Osteocyte (in vitro differentiated cells): ENCODE results near the gene EGF. TPM values are rescaled to one million over a fixed set of nuclear protein-coding genes. Genes with fewer than 3 reads are reported as not detected.

Source experiments
- DNase-seq: peaks from one replicate; pipeline ENCODE4 v3.0.0; 2021; ENCODE audit warnings: mixed read lengths; ENCODE audit not compliant: unreplicated experiment; ENCODE audit errors: extremely low spot score
- H3K27ac Mint-ChIP-seq: one replicate; pipeline ENCODE4 v1.8.0; 2021; ENCODE audit warnings: mild to moderate bottlenecking, mixed read lengths; ENCODE audit not compliant: unreplicated experiment
- H3K27me3 Mint-ChIP-seq: one replicate; pipeline ENCODE4 v1.8.0; 2021; ENCODE audit warnings: mixed read lengths; ENCODE audit not compliant: unreplicated experiment
- H3K36me3 Mint-ChIP-seq: one replicate; pipeline ENCODE4 v1.8.0; 2021; ENCODE audit warnings: mixed read lengths; ENCODE audit not compliant: unreplicated experiment
- H3K4me1 Mint-ChIP-seq: one replicate; pipeline ENCODE4 v1.8.0; 2021; ENCODE audit warnings: mixed read lengths; ENCODE audit not compliant: unreplicated experiment
- H3K4me3 Mint-ChIP-seq: one replicate; pipeline ENCODE4 v1.8.0; 2021; ENCODE audit warnings: mild to moderate bottlenecking, moderate library complexity, mixed read lengths; ENCODE audit not compliant: unreplicated experiment
- H3K9me3 Mint-ChIP-seq: one replicate; pipeline ENCODE4 v1.8.0; 2021; ENCODE audit warnings: mixed read lengths; ENCODE audit not compliant: unreplicated experiment
- CTCF ChIP-seq: fragments of 200-600 bp; sonication (generic); IDR thresholded peaks from 2 replicates; pipeline ENCODE4 v1.5.0; 2021; ENCODE audit warnings: antibody characterized with exemption, mild to moderate bottlenecking, moderate library complexity
- total RNA-seq: library from RNA; stranded (reverse); gene quantifications from 2 replicates; pipeline ENCODE4 v1.2.1, GENCODE V29; 2021

The EGF gene
- total RNA-seq, 1 donor from 2014 or later, result not detected

GRCh38 chr4:109966891-109967481, 54.3 kb downstream of the EGF start:
- no peak for TF ChIP-seq CTCF
- Mint-ChIP-seq H3K27ac (no peak overlapping the region), H3K4me1 (no peaks in the 10 kb centered on the region), H3K36me3 (no peaks in the 10 kb centered on the region), H3K4me3 (no peak overlapping the region), H3K9me3 (no peaks in the 10 kb centered on the region), H3K27me3 (peaks cover 12% of the 10 kb centered on the region)
- DNase-seq, result no peak

- Mint-ChIP-seq H3K36me3 (no peaks in the 10 kb centered on the region), H3K4me3 (no peak overlapping the region), H3K27ac (no peak overlapping the region), H3K4me1 (no peaks in the 10 kb centered on the region), H3K9me3 (no peaks in the 10 kb centered on the region), H3K27me3 (peaks cover 7% of the 10 kb centered on the region)
- no peak for TF ChIP-seq CTCF
- no peak for DNase-seq
Measured at GRCh38 chr4:109967798-109968520, 55.3 kb downstream of the EGF start.

GRCh38 chr4:109969087-109969486, 56.4 kb downstream of the EGF start:
- Mint-ChIP-seq H3K36me3 (no peaks in the 10 kb centered on the region), H3K4me3 (no peak overlapping the region), H3K4me1 (no peaks in the 10 kb centered on the region), H3K27me3 (peaks cover 5% of the 10 kb centered on the region), H3K9me3 (no peaks in the 10 kb centered on the region), H3K27ac (no peak overlapping the region)
- DNase-seq, result no peak
- no peak for TF ChIP-seq CTCF

GRCh38 chr4:109969919-109970318, 57.2 kb downstream of the EGF start:
- peaks cover 5% of the 10 kb centered on the region for H3K27me3 Mint-ChIP-seq
- H3K27ac Mint-ChIP-seq, result no peak overlapping the region
- TF ChIP-seq CTCF, result no peak
- no peak for DNase-seq
- no peaks in the 10 kb centered on the region for H3K4me1 Mint-ChIP-seq
- no peaks in the 10 kb centered on the region for H3K36me3 Mint-ChIP-seq
- H3K9me3 Mint-ChIP-seq, result no peaks in the 10 kb centered on the region
- no peak overlapping the region for H3K4me3 Mint-ChIP-seq

GRCh38 chr4:109972786-109973528, 60.3 kb downstream of the EGF start:
- no peak for DNase-seq
- Mint-ChIP-seq H3K4me1 (no peaks in the 10 kb centered on the region), H3K9me3 (no peaks in the 10 kb centered on the region), H3K4me3 (no peak overlapping the region), H3K36me3 (no peaks in the 10 kb centered on the region), H3K27ac (no peak overlapping the region), H3K27me3 (peaks cover 8% of the 10 kb centered on the region)
- no peak for TF ChIP-seq CTCF
